Caco-2 (cell line): ENCODE measurements around the gene XRCC3. TPM values are rescaled to one million over a fixed set of nuclear protein-coding genes. Genes with fewer than 3 reads are reported as not detected.

ENCODE experiments used
- BruUV-seq: library from RNA; stranded (reverse); fragments of 400-500 nt; replicated peaks from 2 replicates; lab custom pipeline; 2021; lab: Mats Ljungman, UMichigan
- CTCF ChIA-PET: fragments of 300-600 bp; sonication (Branson Sonifier 250); formaldehyde crosslinking; loops from one replicate; lab custom pipeline; 2022; ENCODE audit warnings: antibody characterized with exemption; lab: Charles Lee
- POLR2A ChIA-PET: fragments of 300-600 bp; sonication (Branson Sonifier 250); formaldehyde crosslinking; loops from one replicate; lab custom pipeline; 2022; ENCODE audit warnings: antibody characterized with exemption; lab: Charles Lee
- DNase-seq, 2 experiments: peaks; one replicate each; pipeline versions ENCODE4 v3.0.0 to v3.0.0-alpha.2; 2020 to 2022
- H3K27me3 ChIP-seq: replicated peaks from 2 replicates; pipeline ENCODE4 v1.6.0; 2011; ENCODE audit warnings: low read length; ENCODE audit not compliant: control insufficient read depth, insufficient read depth
- H3K36me3 ChIP-seq: 2 replicates; pipeline ENCODE4 v1.5.1; 2011; ENCODE audit warnings: low read length; ENCODE audit not compliant: control insufficient read depth, insufficient read depth
- H3K4me1 ChIP-seq: fragments of 250-450 bp; sonication (Bioruptor Pico); 2 replicates; pipeline ENCODE4 v1.5.1; 2020; ENCODE audit warnings: mild to moderate bottlenecking
- H3K4me3 ChIP-seq: 2 replicates; pipeline ENCODE4 v1.5.1; 2011; ENCODE audit warnings: low read depth, mild to moderate bottlenecking, control low read depth, low read length
- H3K9me3 ChIP-seq: fragments of 250-450 bp; sonication (Bioruptor Pico); 2 replicates; pipeline ENCODE4 v1.5.1; 2020; ENCODE audit warnings: mild to moderate bottlenecking, moderate library complexity
- H3K27ac Mint-ChIP-seq: one replicate; pipeline ENCODE4 v1.8.0; 2022; ENCODE audit warnings: mixed read lengths; ENCODE audit not compliant: unreplicated experiment
- H3K27me3 Mint-ChIP-seq: one replicate; pipeline ENCODE4 v1.8.0; 2022; ENCODE audit warnings: mixed read lengths; ENCODE audit not compliant: insufficient read depth, unreplicated experiment
- H3K36me3 Mint-ChIP-seq: one replicate; pipeline ENCODE4 v1.8.0; 2022; ENCODE audit warnings: mild to moderate bottlenecking, mixed read lengths; ENCODE audit not compliant: insufficient read depth, unreplicated experiment
- H3K4me1 Mint-ChIP-seq: one replicate; pipeline ENCODE4 v1.8.0; 2022; ENCODE audit warnings: low read depth, mixed read lengths; ENCODE audit not compliant: unreplicated experiment
- H3K4me3 Mint-ChIP-seq: one replicate; pipeline ENCODE4 v1.8.0; 2022; ENCODE audit warnings: mild to moderate bottlenecking, moderate library complexity, mixed read lengths; ENCODE audit not compliant: unreplicated experiment
- H3K9me3 Mint-ChIP-seq: one replicate; pipeline ENCODE4 v1.8.0; 2022; ENCODE audit warnings: mixed read lengths; ENCODE audit not compliant: unreplicated experiment
- CTCF ChIP-seq, 2 experiments: fragments of 200-600 bp in 1 of 2; IDR thresholded peaks; 1 replicate in 1 of 2; 2 replicates in 1 of 2; pipeline versions ENCODE4 v1.5.1 to v1.8.0; 2011 to 2022; ENCODE audit warnings: antibody characterized with exemption in 1 of 2, control low read depth in 1 of 2, inconsistent platforms in 1 of 2, low read depth in 1 of 2, low read length in 1 of 2, mild to moderate bottlenecking in 1 of 2, moderate library complexity in 1 of 2; ENCODE audit not compliant: insufficient read depth in 1 of 2, severe bottlenecking in 1 of 2, unreplicated experiment in 1 of 2
- intact Hi-C: fragments of 100-400 bp; cut with micrococcal nuclease; formaldehyde crosslinking; loops from one replicate; pipeline ENCODE4 v1.10.0; 2022; ENCODE audit not compliant: unreplicated experiment
- total RNA-seq: library from RNA; stranded (reverse); gene quantifications from 2 replicates; pipeline ENCODE4 v1.2.3, GENCODE V29; 2022

XRCC3 gene
- total RNA-seq, 1 experiment from 2014 or later, result 44.0 TPM

- Mint-ChIP-seq H3K36me3 (peaks cover 72% of the 10 kb centered on the region), H3K9me3 (no peaks in the 10 kb centered on the region), H3K4me3 (no peak overlapping the region), H3K4me1 (no peaks in the 10 kb centered on the region), H3K27me3 (no peaks in the 10 kb centered on the region), H3K27ac (no peak overlapping the region)
- no peaks in the 10 kb centered on the region for H3K4me1 ChIP-seq
- peaks cover 4% of the 10 kb centered on the region for H3K36me3 ChIP-seq
- intact Hi-C loops, result no loop called here
- CTCF ChIA-PET, result no interaction called here
- H3K27me3 ChIP-seq, result no peaks in the 10 kb centered on the region
- no TSS peak for BruUV-seq
- no peaks in the 10 kb centered on the region for H3K9me3 ChIP-seq
- no peak overlapping the region for H3K4me3 ChIP-seq
- TF ChIP-seq CTCF (IDR thresholded peaks at IDR 0.05; ENCODE audit: insufficient read depth in 1 of 2, low read depth in 1 of 2, low read length in 1 of 2, severe bottlenecking in 1 of 2, unreplicated experiment in 1 of 2), result no peak
- POLR2A ChIA-PET, result no interaction called here
- DNase-seq, result no peak
Measured at GRCh38 chr14:103671911-103672310, 43.3 kb downstream of the XRCC3 start.

- intact Hi-C loops, result loop anchor here (10.0 kb wide), 1 partner anchor 95 kb away; no protein-coding TSS in a partner anchor
- no peak overlapping the region for H3K27ac Mint-ChIP-seq
- no TSS peak for BruUV-seq
- Histone ChIP-seq H3K4me3 (no peak overlapping the region), H3K4me1 (no peaks in the 10 kb centered on the region), H3K9me3 (no peaks in the 10 kb centered on the region), H3K36me3 (no peaks in the 10 kb centered on the region; the same call in none of the 2 replicates), H3K27me3 (no peaks in the 10 kb centered on the region)
- no peak overlapping the region for H3K4me3 Mint-ChIP-seq
- H3K27me3 Mint-ChIP-seq, result no peaks in the 10 kb centered on the region
- ChIA-PET CTCF (no interaction called here), POLR2A (no interaction called here)
- H3K4me1 Mint-ChIP-seq, result no peaks in the 10 kb centered on the region
- no peak for TF ChIP-seq CTCF (IDR thresholded peaks at IDR 0.05; ENCODE audit: insufficient read depth in 1 of 2, low read depth in 1 of 2, low read length in 1 of 2, severe bottlenecking in 1 of 2, unreplicated experiment in 1 of 2)
- H3K9me3 Mint-ChIP-seq, result no peaks in the 10 kb centered on the region
- H3K36me3 Mint-ChIP-seq, result peaks cover 70% of the 10 kb centered on the region
- no peak for DNase-seq
Measured at GRCh38 chr14:103669370-103669769, 45.9 kb downstream of the XRCC3 start.

- Histone ChIP-seq H3K36me3 (peaks cover 2% of the 10 kb centered on the region; the same call in 1 of the 2 replicates), H3K4me1 (no peaks in the 10 kb centered on the region), H3K9me3 (no peaks in the 10 kb centered on the region), H3K27me3 (no peaks in the 10 kb centered on the region), H3K4me3 (no peak overlapping the region)
- no peak for DNase-seq
- Mint-ChIP-seq H3K27ac (no peak overlapping the region), H3K4me3 (no peak overlapping the region), H3K27me3 (no peaks in the 10 kb centered on the region), H3K36me3 (peaks cover 76% of the 10 kb centered on the region), H3K9me3 (no peaks in the 10 kb centered on the region), H3K4me1 (peaks cover 6% of the 10 kb centered on the region)
- BruUV-seq, result no TSS peak
- ChIA-PET POLR2A (no interaction called here), CTCF (no interaction called here)
- intact Hi-C loops, result loop anchor here (10.0 kb wide), 1 partner anchor 93 kb away; no protein-coding TSS in a partner anchor
- TF ChIP-seq CTCF (IDR thresholded peaks at IDR 0.05; ENCODE audit: insufficient read depth in 1 of 2, low read depth in 1 of 2, low read length in 1 of 2, severe bottlenecking in 1 of 2, unreplicated experiment in 1 of 2), result no peak
Measured at GRCh38 chr14:103668117-103668516, 47.1 kb downstream of the XRCC3 start.
